ENCODE results near the gene CPA5.

The CPA5 gene

GRCh38 chr7:130384841-130385599 is 40.4 kb downstream of the CPA5 start:
- TF ChIP-seq GABPA (IDR thresholded peaks at IDR 0.05; ENCODE audit: low read depth) (no peak), SPI1 (IDR thresholded peaks at IDR 0.05; ENCODE audit: borderline replicate concordance, low read depth) (no peak), POLR2AphosphoS5 (IDR thresholded peaks at IDR 0.05; ENCODE audit: low read depth) (no peak)
- TF ChIP-seq, protein P1, sequence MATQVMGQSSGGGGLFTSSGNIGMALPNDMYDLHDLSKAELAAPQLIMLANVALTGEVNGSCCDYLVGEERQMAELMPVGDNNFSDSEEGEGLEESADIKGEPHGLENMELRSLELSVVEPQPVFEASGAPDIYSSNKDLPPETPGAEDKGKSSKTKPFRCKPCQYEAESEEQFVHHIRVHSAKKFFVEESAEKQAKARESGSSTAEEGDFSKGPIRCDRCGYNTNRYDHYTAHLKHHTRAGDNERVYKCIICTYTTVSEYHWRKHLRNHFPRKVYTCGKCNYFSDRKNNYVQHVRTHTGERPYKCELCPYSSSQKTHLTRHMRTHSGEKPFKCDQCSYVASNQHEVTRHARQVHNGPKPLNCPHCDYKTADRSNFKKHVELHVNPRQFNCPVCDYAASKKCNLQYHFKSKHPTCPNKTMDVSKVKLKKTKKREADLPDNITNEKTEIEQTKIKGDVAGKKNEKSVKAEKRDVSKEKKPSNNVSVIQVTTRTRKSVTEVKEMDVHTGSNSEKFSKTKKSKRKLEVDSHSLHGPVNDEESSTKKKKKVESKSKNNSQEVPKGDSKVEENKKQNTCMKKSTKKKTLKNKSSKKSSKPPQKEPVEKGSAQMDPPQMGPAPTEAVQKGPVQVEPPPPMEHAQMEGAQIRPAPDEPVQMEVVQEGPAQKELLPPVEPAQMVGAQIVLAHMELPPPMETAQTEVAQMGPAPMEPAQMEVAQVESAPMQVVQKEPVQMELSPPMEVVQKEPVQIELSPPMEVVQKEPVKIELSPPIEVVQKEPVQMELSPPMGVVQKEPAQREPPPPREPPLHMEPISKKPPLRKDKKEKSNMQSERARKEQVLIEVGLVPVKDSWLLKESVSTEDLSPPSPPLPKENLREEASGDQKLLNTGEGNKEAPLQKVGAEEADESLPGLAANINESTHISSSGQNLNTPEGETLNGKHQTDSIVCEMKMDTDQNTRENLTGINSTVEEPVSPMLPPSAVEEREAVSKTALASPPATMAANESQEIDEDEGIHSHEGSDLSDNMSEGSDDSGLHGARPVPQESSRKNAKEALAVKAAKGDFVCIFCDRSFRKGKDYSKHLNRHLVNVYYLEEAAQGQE (IDR thresholded peaks at IDR 0.05; ENCODE audit: insufficient replicate concordance, low read depth) = no peak
- TF ChIP-seq, protein P2, sequence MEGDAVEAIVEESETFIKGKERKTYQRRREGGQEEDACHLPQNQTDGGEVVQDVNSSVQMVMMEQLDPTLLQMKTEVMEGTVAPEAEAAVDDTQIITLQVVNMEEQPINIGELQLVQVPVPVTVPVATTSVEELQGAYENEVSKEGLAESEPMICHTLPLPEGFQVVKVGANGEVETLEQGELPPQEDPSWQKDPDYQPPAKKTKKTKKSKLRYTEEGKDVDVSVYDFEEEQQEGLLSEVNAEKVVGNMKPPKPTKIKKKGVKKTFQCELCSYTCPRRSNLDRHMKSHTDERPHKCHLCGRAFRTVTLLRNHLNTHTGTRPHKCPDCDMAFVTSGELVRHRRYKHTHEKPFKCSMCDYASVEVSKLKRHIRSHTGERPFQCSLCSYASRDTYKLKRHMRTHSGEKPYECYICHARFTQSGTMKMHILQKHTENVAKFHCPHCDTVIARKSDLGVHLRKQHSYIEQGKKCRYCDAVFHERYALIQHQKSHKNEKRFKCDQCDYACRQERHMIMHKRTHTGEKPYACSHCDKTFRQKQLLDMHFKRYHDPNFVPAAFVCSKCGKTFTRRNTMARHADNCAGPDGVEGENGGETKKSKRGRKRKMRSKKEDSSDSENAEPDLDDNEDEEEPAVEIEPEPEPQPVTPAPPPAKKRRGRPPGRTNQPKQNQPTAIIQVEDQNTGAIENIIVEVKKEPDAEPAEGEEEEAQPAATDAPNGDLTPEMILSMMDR (IDR thresholded peaks at IDR 0.05; ENCODE audit: insufficient read depth, low read length) = no peak
- Histone ChIP-seq H3K27ac (replicated peaks) (no peak overlapping the region), H3K4me3 (replicated peaks; ENCODE audit: insufficient read depth, low read length) (no peak overlapping the region), H3K27me3 (ENCODE audit: insufficient read depth, poor library complexity, severe bottlenecking) (no peaks in the 10 kb centered on the region)
- DNase-seq (ENCODE audit: low read depth in 1 of 2, low spot score in 1 of 2) = no peak

- Histone ChIP-seq H3K4me3 (replicated peaks; ENCODE audit: insufficient read depth, low read length) (no peak overlapping the region), H3K27me3 (ENCODE audit: insufficient read depth, poor library complexity, severe bottlenecking) (no peaks in the 10 kb centered on the region), H3K27ac (replicated peaks) (no peak overlapping the region)
- TF ChIP-seq GABPA (IDR thresholded peaks at IDR 0.05; ENCODE audit: low read depth) (no peak), POLR2AphosphoS5 (IDR thresholded peaks at IDR 0.05; ENCODE audit: low read depth) (no peak)
- TF ChIP-seq, protein P2 (IDR thresholded peaks at IDR 0.05; ENCODE audit: insufficient read depth, low read length) = no peak
- no peak for DNase-seq (ENCODE audit: low read depth in 1 of 2, low spot score in 1 of 2)
Observed at GRCh38 chr7:130385600-130386066, 41.0 kb downstream of the CPA5 start.

- DNase-seq (ENCODE audit: low read depth in 1 of 2, low spot score in 1 of 2) = no peak
- H3K27ac ChIP-seq (replicated peaks) = no peak overlapping the region
- no peak overlapping the region for H3K4me3 ChIP-seq (replicated peaks; ENCODE audit: insufficient read depth, low read length)
- no peak for TF ChIP-seq SPI1 (IDR thresholded peaks at IDR 0.05; ENCODE audit: borderline replicate concordance, low read depth)
- TF ChIP-seq POLR2AphosphoS5 (IDR thresholded peaks at IDR 0.05; ENCODE audit: low read depth) = no peak
- TF ChIP-seq GABPA (IDR thresholded peaks at IDR 0.05; ENCODE audit: low read depth) = no peak
- TF ChIP-seq, protein P1 (IDR thresholded peaks at IDR 0.05; ENCODE audit: insufficient replicate concordance, low read depth) = no peak
- TF ChIP-seq, protein P2 (IDR thresholded peaks at IDR 0.05; ENCODE audit: insufficient read depth, low read length) = no peak
- no peaks in the 10 kb centered on the region for H3K27me3 ChIP-seq (ENCODE audit: insufficient read depth, poor library complexity, severe bottlenecking)
Observed at GRCh38 chr7:130386876-130387275, 42.3 kb downstream of the CPA5 start.

- no peak for DNase-seq (ENCODE audit: low read depth in 1 of 2, low spot score in 1 of 2)
- no peak overlapping the region for H3K4me3 ChIP-seq (replicated peaks; ENCODE audit: insufficient read depth, low read length)
- TF ChIP-seq, protein P1 (IDR thresholded peaks at IDR 0.05; ENCODE audit: insufficient replicate concordance, low read depth) = no peak
- TF ChIP-seq GABPA (IDR thresholded peaks at IDR 0.05; ENCODE audit: low read depth) = no peak
- TF ChIP-seq, protein P2 (IDR thresholded peaks at IDR 0.05; ENCODE audit: insufficient read depth, low read length) = no peak
- TF ChIP-seq SPI1 (IDR thresholded peaks at IDR 0.05; ENCODE audit: borderline replicate concordance, low read depth) = no peak
- H3K27ac ChIP-seq (replicated peaks) = no peak overlapping the region
- H3K27me3 ChIP-seq (ENCODE audit: insufficient read depth, poor library complexity, severe bottlenecking) = no peaks in the 10 kb centered on the region
Observed at GRCh38 chr7:130387306-130387627, 42.7 kb downstream of the CPA5 start.
